ENCODE measurements around the gene PRAME.
"Not testable (repeated sequence)": the region's sequence is repeated elsewhere in the genome, so short reads cannot be mapped to it uniquely, and the experiment has no call there.

- not testable (repeated sequence) for TF ChIP-seq POLR2AphosphoS5, POLR2A (IDR thresholded peaks at IDR 0.05)
These were observed 44.6 kb downstream of the PRAME start for GRCh38 chr22:22514431-22514830.

All from gastroesophageal sphincter (tissue), 2 donors.